WTC11 (cell line): ENCODE measurements around the gene PIPOX. TPM values are rescaled to one million over a fixed set of nuclear protein-coding genes. Genes with fewer than 3 reads are reported as not detected.
A peak's percentile ranks its signal among the peaks of the same experiment; 100 is the strongest.

Experiments used
- ATAC-seq: fragments of 200-7000 bp; cut with Tn5 transposase; 2 replicates; pipeline ENCODE4 v1.10.0; 2021; ENCODE audit warnings: mild to moderate bottlenecking, moderate library complexity
- CTCF ChIA-PET: fragments of 300-600 bp; sonication (Branson Sonifier 250); formaldehyde crosslinking; loops from one replicate; lab custom pipeline; 2021; ENCODE audit warnings: antibody characterized with exemption; lab: Charles Lee
- POLR2A ChIA-PET: fragments of 350-600 bp; sonication (Branson Sonifier 250); formaldehyde crosslinking; loops from one replicate; lab custom pipeline; 2021; ENCODE audit warnings: antibody characterized with exemption; lab: Charles Lee
- DNase-seq: peaks from one replicate; pipeline ENCODE4 v3.0.0; 2021; ENCODE audit warnings: low spot score
- H3K27ac Mint-ChIP-seq: 2 replicates; pipeline ENCODE4 v1.8.0; 2021; ENCODE audit warnings: mixed read lengths
- H3K27me3 Mint-ChIP-seq: 2 replicates; pipeline ENCODE4 v1.8.0; 2021; ENCODE audit warnings: low read depth, mild to moderate bottlenecking, moderate library complexity, mixed read lengths
- H3K36me3 Mint-ChIP-seq: 2 replicates; pipeline ENCODE4 v1.8.0; 2021; ENCODE audit warnings: mixed read lengths
- H3K4me1 Mint-ChIP-seq: 2 replicates; pipeline ENCODE4 v1.8.0; 2022; ENCODE audit warnings: mixed read lengths
- H3K4me3 Mint-ChIP-seq: 2 replicates; pipeline ENCODE4 v1.8.0; 2021; ENCODE audit warnings: mild to moderate bottlenecking, moderate library complexity, mixed read lengths
- H3K9me3 Mint-ChIP-seq: 2 replicates; pipeline ENCODE4 v1.8.0; 2021; ENCODE audit warnings: mixed read lengths
- AR ChIP-seq: fragments of 250-450 bp; sonication (Bioruptor Pico); IDR thresholded peaks from 2 replicates; pipeline ENCODE4 v1.9.0; 2021; ENCODE audit warnings: mild to moderate bottlenecking
- ATF2 ChIP-seq: sonication (generic); formaldehyde crosslinking; IDR thresholded peaks from 2 replicates; pipeline ENCODE4 v1.8.1; 2022; ENCODE audit warnings: low read depth, missing genetic modification reagents, borderline replicate concordance
- ATF3 ChIP-seq: sonication (generic); formaldehyde crosslinking; conservative IDR thresholded peaks from 2 replicates; pipeline ENCODE4 v1.8.1; 2022; ENCODE audit warnings: mild to moderate bottlenecking, missing genetic modification reagents
- CREB1 ChIP-seq: sonication (generic); formaldehyde crosslinking; IDR thresholded peaks from 2 replicates; pipeline ENCODE4 v1.8.0; 2023; ENCODE audit warnings: mild to moderate bottlenecking, missing genetic modification reagents
- E2F4 ChIP-seq: sonication (generic); formaldehyde crosslinking; IDR thresholded peaks from 2 replicates; pipeline ENCODE4 v1.8.1; 2022; ENCODE audit warnings: low read depth, mild to moderate bottlenecking, moderate library complexity, missing genetic modification reagents, borderline replicate concordance
- ERG ChIP-seq: fragments of 250-450 bp; sonication (Bioruptor Pico); IDR thresholded peaks from 2 replicates; pipeline ENCODE4 v1.8.0; 2021; ENCODE audit warnings: mild to moderate bottlenecking
- FOXK1 ChIP-seq: sonication (generic); formaldehyde crosslinking; IDR thresholded peaks from 2 replicates; pipeline ENCODE4 v1.8.0; 2022; ENCODE audit warnings: mild to moderate bottlenecking, moderate library complexity, missing genetic modification reagents
- JUN ChIP-seq: sonication (generic); formaldehyde crosslinking; IDR thresholded peaks from 2 replicates; pipeline ENCODE4 v1.8.0; 2023; ENCODE audit warnings: mild to moderate bottlenecking, missing genetic modification reagents
- KAT7 ChIP-seq: sonication (generic); formaldehyde crosslinking; IDR thresholded peaks from 2 replicates; pipeline ENCODE4 v1.8.1; 2023; ENCODE audit warnings: missing genetic modification reagents, mild to moderate bottlenecking, borderline replicate concordance
- NFATC4 ChIP-seq: fragments of 250-450 bp; sonication (Bioruptor Pico); IDR thresholded peaks from 2 replicates; pipeline ENCODE4 v1.9.0; 2021; ENCODE audit warnings: mild to moderate bottlenecking
- NFE2L1 ChIP-seq: sonication (generic); formaldehyde crosslinking; IDR thresholded peaks from 2 replicates; pipeline ENCODE4 v1.8.1; 2023; ENCODE audit warnings: missing genetic modification reagents
- RORB ChIP-seq: fragments of 250-450 bp; sonication (Bioruptor Pico); IDR thresholded peaks from 2 replicates; pipeline ENCODE4 v1.9.0; 2021; ENCODE audit warnings: mild to moderate bottlenecking
- USF1 ChIP-seq: sonication (generic); formaldehyde crosslinking; IDR thresholded peaks from 2 replicates; pipeline ENCODE4 v1.8.0; 2022; ENCODE audit warnings: mild to moderate bottlenecking, missing genetic modification reagents
- USF2 ChIP-seq: sonication (generic); formaldehyde crosslinking; IDR thresholded peaks from 2 replicates; pipeline ENCODE4 v1.8.1; 2023; ENCODE audit warnings: mild to moderate bottlenecking, missing genetic modification reagents, moderate library complexity
- ZBTB21 ChIP-seq: sonication (generic); formaldehyde crosslinking; IDR thresholded peaks from 2 replicates; pipeline ENCODE4 v1.8.1; 2023; ENCODE audit warnings: mild to moderate bottlenecking, missing genetic modification reagents, borderline replicate concordance
- ZNF138 ChIP-seq: sonication (generic); formaldehyde crosslinking; conservative IDR thresholded peaks from 2 replicates; pipeline ENCODE4 v1.8.1; 2022; ENCODE audit warnings: mild to moderate bottlenecking, moderate library complexity, missing genetic modification reagents
- ZNF317 ChIP-seq: sonication (generic); formaldehyde crosslinking; IDR thresholded peaks from 2 replicates; pipeline ENCODE4 v1.8.1; 2023; ENCODE audit warnings: low read depth, mild to moderate bottlenecking, moderate library complexity, missing genetic modification reagents, borderline replicate concordance
- ZNF423 ChIP-seq: fragments of 250-450 bp; sonication (Bioruptor Pico); IDR thresholded peaks from 2 replicates; pipeline ENCODE4 v2.1.2; 2022; ENCODE audit warnings: mild to moderate bottlenecking, moderate library complexity
- total RNA-seq: library from RNA; stranded (reverse); gene quantifications from 3 replicates; pipeline ENCODE4 v1.2.3, GENCODE V29; 2021
- TF ChIP-seq, protein P1 (sequence below): sonication (generic); formaldehyde crosslinking; IDR thresholded peaks from 2 replicates; pipeline ENCODE4 v1.8.0; 2023; ENCODE audit warnings: missing genetic modification reagents, mild to moderate bottlenecking, borderline replicate concordance
- TF ChIP-seq, protein P2 (sequence below): sonication (generic); formaldehyde crosslinking; IDR thresholded peaks from 2 replicates; pipeline ENCODE4 v1.8.1; 2022; ENCODE audit warnings: mild to moderate bottlenecking, missing genetic modification reagents, moderate library complexity, borderline replicate concordance

The PIPOX gene
- total RNA-seq, 1 experiment from 2014 or later = 34.2 TPM

- TF ChIP-seq ATF2 (CRISPR knock-in tag) (no peak), ZBTB21 (CRISPR knock-in tag) (peak; percentile 91), FOXK1 (peak; percentile 95), ZNF423 (no peak), RORB (CRISPR knock-in tag) (no peak), KAT7 (CRISPR knock-in tag) (0 out of 2 replicates have a peak, but pooled peaks have one; percentile 28), ATF3 (CRISPR knock-in tag) (0 out of 2 replicates have a peak, but pooled peaks have one; percentile 23), USF2 (peak; percentile 38), ZNF317 (peak; percentile 56; the same call in 1 of the 2 replicates), E2F4 (CRISPR knock-in tag) (peak; percentile 87; the same call in 1 of the 2 replicates), CREB1 (CRISPR knock-in tag) (no peak), JUN (CRISPR knock-in tag) (peak; percentile 91), ERG (no peak)
- TF ChIP-seq, protein P1, sequence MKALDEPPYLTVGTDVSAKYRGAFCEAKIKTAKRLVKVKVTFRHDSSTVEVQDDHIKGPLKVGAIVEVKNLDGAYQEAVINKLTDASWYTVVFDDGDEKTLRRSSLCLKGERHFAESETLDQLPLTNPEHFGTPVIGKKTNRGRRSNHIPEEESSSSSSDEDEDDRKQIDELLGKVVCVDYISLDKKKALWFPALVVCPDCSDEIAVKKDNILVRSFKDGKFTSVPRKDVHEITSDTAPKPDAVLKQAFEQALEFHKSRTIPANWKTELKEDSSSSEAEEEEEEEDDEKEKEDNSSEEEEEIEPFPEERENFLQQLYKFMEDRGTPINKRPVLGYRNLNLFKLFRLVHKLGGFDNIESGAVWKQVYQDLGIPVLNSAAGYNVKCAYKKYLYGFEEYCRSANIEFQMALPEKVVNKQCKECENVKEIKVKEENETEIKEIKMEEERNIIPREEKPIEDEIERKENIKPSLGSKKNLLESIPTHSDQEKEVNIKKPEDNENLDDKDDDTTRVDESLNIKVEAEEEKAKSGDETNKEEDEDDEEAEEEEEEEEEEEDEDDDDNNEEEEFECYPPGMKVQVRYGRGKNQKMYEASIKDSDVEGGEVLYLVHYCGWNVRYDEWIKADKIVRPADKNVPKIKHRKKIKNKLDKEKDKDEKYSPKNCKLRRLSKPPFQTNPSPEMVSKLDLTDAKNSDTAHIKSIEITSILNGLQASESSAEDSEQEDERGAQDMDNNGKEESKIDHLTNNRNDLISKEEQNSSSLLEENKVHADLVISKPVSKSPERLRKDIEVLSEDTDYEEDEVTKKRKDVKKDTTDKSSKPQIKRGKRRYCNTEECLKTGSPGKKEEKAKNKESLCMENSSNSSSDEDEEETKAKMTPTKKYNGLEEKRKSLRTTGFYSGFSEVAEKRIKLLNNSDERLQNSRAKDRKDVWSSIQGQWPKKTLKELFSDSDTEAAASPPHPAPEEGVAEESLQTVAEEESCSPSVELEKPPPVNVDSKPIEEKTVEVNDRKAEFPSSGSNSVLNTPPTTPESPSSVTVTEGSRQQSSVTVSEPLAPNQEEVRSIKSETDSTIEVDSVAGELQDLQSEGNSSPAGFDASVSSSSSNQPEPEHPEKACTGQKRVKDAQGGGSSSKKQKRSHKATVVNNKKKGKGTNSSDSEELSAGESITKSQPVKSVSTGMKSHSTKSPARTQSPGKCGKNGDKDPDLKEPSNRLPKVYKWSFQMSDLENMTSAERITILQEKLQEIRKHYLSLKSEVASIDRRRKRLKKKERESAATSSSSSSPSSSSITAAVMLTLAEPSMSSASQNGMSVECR = peak; percentile 97
Observed at GRCh38 chr17:29005936-29006511, 36.9 kb upstream of the PIPOX start, which contains the start of gene SEZ6 (continued).

GRCh38 chr17:29007456-29007855 is 35.5 kb upstream of the PIPOX start:
- Mint-ChIP-seq H3K4me3 (no peak overlapping the region), H3K27ac (no peak overlapping the region), H3K36me3 (no peaks in the 10 kb centered on the region), H3K27me3 (peaks cover 50% of the 10 kb centered on the region), H3K4me1 (peaks cover 71% of the 10 kb centered on the region), H3K9me3 (no peaks in the 10 kb centered on the region)
- ChIA-PET POLR2A (interaction anchor here (1.1 to 1.5 kb wide), 2 partner anchors 10 to 12 kb away, joined by 3 read pairs; no protein-coding TSS in a partner anchor), CTCF (interaction anchor here (1.0 to 17.6 kb wide), 7 partner anchors 12 to 257 kb away, joined by 3 to 228 read pairs (median 4); no protein-coding TSS in a partner anchor)
- ATAC-seq (no peak), DNase-seq (no peak)
- TF ChIP-seq ZNF138 (CRISPR knock-in tag) (no peak), USF1 (CRISPR knock-in tag) (no peak), NFE2L1 (CRISPR knock-in tag) (no peak), NFATC4 (CRISPR knock-in tag) (no peak), ZBTB21 (CRISPR knock-in tag) (no peak), FOXK1 (no peak), USF2 (no peak), AR (no peak)
- TF ChIP-seq, protein P2, sequence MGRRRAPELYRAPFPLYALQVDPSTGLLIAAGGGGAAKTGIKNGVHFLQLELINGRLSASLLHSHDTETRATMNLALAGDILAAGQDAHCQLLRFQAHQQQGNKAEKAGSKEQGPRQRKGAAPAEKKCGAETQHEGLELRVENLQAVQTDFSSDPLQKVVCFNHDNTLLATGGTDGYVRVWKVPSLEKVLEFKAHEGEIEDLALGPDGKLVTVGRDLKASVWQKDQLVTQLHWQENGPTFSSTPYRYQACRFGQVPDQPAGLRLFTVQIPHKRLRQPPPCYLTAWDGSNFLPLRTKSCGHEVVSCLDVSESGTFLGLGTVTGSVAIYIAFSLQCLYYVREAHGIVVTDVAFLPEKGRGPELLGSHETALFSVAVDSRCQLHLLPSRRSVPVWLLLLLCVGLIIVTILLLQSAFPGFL (CRISPR knock-in tag) = no peak
